Left ventricle myocardium superior (tissue), 1 donor: ENCODE results near the gene LAIR1. TPM values are rescaled to one million over a fixed set of nuclear protein-coding genes. Genes with fewer than 3 reads are reported as not detected.
A peak's percentile ranks its signal among the peaks of the same experiment; 100 is the strongest.
"Not testable (repeated sequence)": the region's sequence is repeated elsewhere in the genome, so short reads cannot be mapped to it uniquely, and the experiment has no call there.

Experiments used
- ATAC-seq: fragments of 200-7000 bp; cut with Tn5 transposase; one replicate; pipeline ENCODE4 v1.9.1; 2020; ENCODE audit warnings: mild to moderate bottlenecking, moderate library complexity
- DNase-seq: peaks from one replicate; pipeline ENCODE4 v3.0.0-alpha.2; 2020
- intact Hi-C: fragments of 100-400 bp; cut with micrococcal nuclease; formaldehyde crosslinking; loops from one replicate; pipeline ENCODE4 v1.11.0; 2022
- total RNA-seq: library from RNA; stranded (reverse); fragmentation: NEBNext Ultra II Directional; extraction: Animal tissue kit (Norgen Biotek cat#: 25700); gene quantifications from one replicate; pipeline ENCODE4 v1.2.1, GENCODE V29; 2021
- donor health status: DM: no; HTN: yes; CAD: no; lungs with severe emphysema.

The LAIR1 gene
- total RNA-seq, 1 donor from 2014 or later, result 5.9 TPM

GRCh38 chr19:54352546-54352945, 12.2 kb downstream of the LAIR1 start:
- no peak for DNase-seq
- intact Hi-C loops, result no loop called here
- no peak for ATAC-seq

GRCh38 chr19:54352041-54352440, 12.7 kb downstream of the LAIR1 start:
- DNase-seq, result no peak
- intact Hi-C loops, result no loop called here
- no peak for ATAC-seq

GRCh38 chr19:54351474-54351873, 13.3 kb downstream of the LAIR1 start:
- ATAC-seq (no peak), DNase-seq (no peak)
- intact Hi-C loops, result no loop called here

- DNase-seq (no peak), ATAC-seq (peak; percentile 29)
- intact Hi-C loops, result no loop called here
Measured at GRCh38 chr19:54345938-54346386, 18.8 kb downstream of the LAIR1 start.

GRCh38 chr19:54343868-54344267, 20.9 kb downstream of the LAIR1 start:
- ATAC-seq (no peak), DNase-seq (no peak)
- intact Hi-C loops, result no loop called here

DNA sequence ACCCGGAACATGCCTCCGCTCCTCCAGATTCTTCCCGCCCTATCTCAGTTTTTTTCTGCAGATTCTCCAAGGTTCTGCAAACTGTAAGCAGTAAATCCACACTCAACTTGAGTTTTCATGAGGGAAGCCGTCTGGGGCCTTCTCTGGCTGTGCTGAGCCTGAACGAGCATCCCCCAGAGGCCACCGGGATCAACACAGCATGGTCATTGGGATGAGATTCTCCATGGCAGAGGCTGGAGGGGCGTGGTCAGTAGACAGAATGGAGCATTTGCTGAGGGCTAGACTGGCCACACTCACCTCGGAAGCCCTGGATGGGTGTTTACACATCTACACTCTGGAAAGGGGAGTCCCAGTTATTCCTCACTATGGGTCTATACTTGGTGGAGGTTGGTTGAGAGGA, 23.4 kb downstream of the LAIR1 start:
- DNase-seq (no peak), ATAC-seq (no peak)
- intact Hi-C loops, result no loop called here

DNA sequence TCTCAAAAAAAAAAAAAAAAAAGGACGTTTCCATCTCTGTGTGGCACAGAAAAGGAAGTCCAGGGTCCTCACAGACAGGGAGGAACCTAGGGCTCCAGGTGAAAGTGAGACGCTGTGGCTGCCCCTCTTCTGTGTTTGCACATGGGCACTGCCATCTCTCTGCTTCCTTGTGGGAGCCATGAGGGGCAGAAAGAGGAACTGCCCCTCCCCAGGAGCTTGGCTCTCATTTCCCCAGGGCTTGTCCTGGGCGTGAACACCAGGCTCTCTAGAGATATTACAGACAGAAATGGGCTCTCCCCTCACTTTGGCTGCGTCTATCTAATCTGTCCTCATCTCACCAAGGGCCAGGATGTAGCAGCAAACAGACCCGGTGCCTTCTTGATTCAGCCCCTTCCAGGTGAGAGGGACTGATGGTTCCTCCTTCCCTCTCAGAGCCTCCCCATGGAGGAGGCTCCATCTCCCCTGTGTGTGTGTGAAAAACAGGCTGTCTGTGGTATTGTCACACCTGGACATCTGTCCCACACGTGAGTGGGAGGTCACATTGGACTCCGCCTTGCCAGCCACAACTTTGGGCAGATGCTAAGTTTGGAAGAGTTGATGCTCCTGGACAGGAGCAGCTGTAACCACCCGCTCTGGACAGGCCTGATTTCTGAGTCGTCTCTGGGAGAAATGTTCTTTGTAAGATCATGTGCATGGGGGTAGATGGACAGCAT, 24.9 kb downstream of the LAIR1 start:
- no peak for DNase-seq
- intact Hi-C loops, result no loop called here
- ATAC-seq, result peak; percentile 38

DNA sequence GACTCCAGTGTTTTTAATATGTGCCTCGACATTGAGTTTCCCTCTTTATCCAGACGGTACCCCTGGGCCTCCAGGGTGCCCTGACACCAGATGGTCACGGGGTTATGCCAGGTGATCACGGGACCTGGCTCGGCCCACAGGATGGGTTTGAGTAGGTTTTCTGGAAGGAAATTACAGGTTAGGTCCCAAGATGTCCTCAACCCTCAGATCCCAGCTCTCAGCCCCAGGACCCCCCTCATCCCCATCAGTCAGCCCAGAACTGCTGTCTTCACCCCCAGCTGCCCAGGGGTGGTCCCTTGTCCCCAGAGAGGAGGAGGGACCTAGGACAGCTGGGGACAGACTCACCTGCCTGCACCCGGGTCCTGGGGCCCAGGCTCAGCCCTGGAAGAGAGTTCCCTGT, 26.2 kb downstream of the LAIR1 start:
- no peak for DNase-seq
- intact Hi-C loops, result no loop called here
- no peak for ATAC-seq

GRCh38 chr19:54337858-54338230, 26.9 kb downstream of the LAIR1 start:
- no peak for ATAC-seq
- DNase-seq, result no peak
- intact Hi-C loops, result no loop called here

- intact Hi-C loops, result no loop called here
- ATAC-seq (no peak), DNase-seq (no peak)
Measured at GRCh38 chr19:54336893-54337857, 27.6 kb downstream of the LAIR1 start.

GRCh38 chr19:54335979-54336892, 28.5 kb downstream of the LAIR1 start:
- ATAC-seq (no peak), DNase-seq (no peak)
- intact Hi-C loops, result no loop called here

- DNase-seq, result no peak
- intact Hi-C loops, result no loop called here
- no peak for ATAC-seq
Measured at GRCh38 chr19:54335164-54335563, 29.6 kb downstream of the LAIR1 start.

- intact Hi-C loops, result no loop called here
- ATAC-seq, result no peak
- DNase-seq, result no peak
Measured at GRCh38 chr19:54333586-54334298, 31.0 kb downstream of the LAIR1 start.

GRCh38 chr19:54332149-54332548, 32.6 kb downstream of the LAIR1 start:
- intact Hi-C loops, result no loop called here
- DNase-seq, result no peak
- ATAC-seq, result no peak

DNA sequence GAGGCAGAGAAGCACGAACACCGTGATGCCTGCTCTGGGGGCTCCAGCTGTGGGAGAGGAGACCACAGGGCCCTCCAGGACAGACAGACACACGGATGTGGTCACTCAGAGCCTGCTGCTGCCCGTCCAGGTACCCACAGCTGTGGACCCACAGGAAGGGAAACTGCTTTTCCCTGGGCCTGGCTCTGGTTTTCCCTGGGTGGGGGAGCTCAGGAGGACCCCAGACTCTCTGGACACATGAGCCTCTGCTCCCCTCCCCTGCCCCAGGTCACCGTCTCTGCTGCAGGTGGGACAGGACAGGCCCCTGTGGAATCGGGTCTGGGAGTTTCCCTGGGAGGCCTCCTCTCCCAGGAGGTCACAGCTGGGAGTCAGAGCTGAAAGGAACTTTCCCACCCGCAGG, 33.1 kb downstream of the LAIR1 start:
- no peak for ATAC-seq
- intact Hi-C loops, result no loop called here
- no peak for DNase-seq

GRCh38 chr19:54329476-54330165, 35.1 kb downstream of the LAIR1 start:
- DNase-seq, result no peak
- intact Hi-C loops, result no loop called here
- ATAC-seq, result no peak

GRCh38 chr19:54328781-54329180, 36.0 kb downstream of the LAIR1 start:
- ATAC-seq, intact Hi-C loops, DNase-seq: not testable (repeated sequence)

- intact Hi-C loops, result no loop called here
- ATAC-seq, result no peak
- no peak for DNase-seq
Measured at GRCh38 chr19:54325631-54326030, 39.1 kb downstream of the LAIR1 start.
